Large intestine (tissue), 12 donors: Measurements from ENCODE around the gene ODF2L. TPM values are rescaled to one million over a fixed set of nuclear protein-coding genes. Genes with fewer than 3 reads are reported as not detected.

Experiments used
- DNase-seq, 2 donors: peaks; one replicate each; pipeline versions ENCODE4 v3.0.0 to v3.0.0-alpha.2; 2013
- H3K27ac ChIP-seq: one replicate; pipeline ENCODE4 v1.5.1; 2013; ENCODE audit warnings: low read length
- H3K27me3 ChIP-seq: 2 replicates; pipeline ENCODE4 v1.6.1; 2013; ENCODE audit warnings: low read length; ENCODE audit not compliant: control insufficient read depth, insufficient read depth
- H3K36me3 ChIP-seq: 2 replicates; pipeline ENCODE4 v1.6.1; 2013; ENCODE audit warnings: low read length; ENCODE audit not compliant: control insufficient read depth, insufficient read depth
- H3K4me1 ChIP-seq: one replicate; pipeline ENCODE4 v1.6.1; 2013; ENCODE audit warnings: low read length; ENCODE audit not compliant: control insufficient read depth, insufficient read depth
- H3K4me3 ChIP-seq: one replicate; pipeline ENCODE4 v1.5.1; 2013; ENCODE audit warnings: low read length
- H3K9me3 ChIP-seq: one replicate; pipeline ENCODE4 v1.6.1; 2013; ENCODE audit warnings: mild to moderate bottlenecking, low read depth, low read length, moderate library complexity; ENCODE audit not compliant: control insufficient read depth
- WGBS: methylation state at CpG from one replicate; pipeline ENCODE4 v1.1.5; 2013; ENCODE audit warnings: low lambda C conversion rate; ENCODE audit not compliant: insufficient coverage; 5-methylcytosine and 5-hydroxymethylcytosine counted together
- long read RNA-seq, 11 donors: transcript quantifications; one replicate each; lab custom pipeline, GENCODE V29; 2026
- polyA plus RNA-seq: library from polyadenylated mRNA; unstranded; fragments of 120-200 nt; gene quantifications from one replicate; pipeline ENCODE4 v1.2.1, GENCODE V29; 2013

Gene ODF2L
- polyA plus RNA-seq: 43.4 TPM
- long read RNA-seq, donor 1, partial matches to known transcripts: 0 of 5 reads
- long read RNA-seq, donor 1, other reads (novel, unspliced or antisense): 0 of 5 reads
- long read RNA-seq, donor 2, partial matches to known transcripts: 0 of 2 reads
- long read RNA-seq, donor 2, other reads (novel, unspliced or antisense): 0 of 2 reads
- long read RNA-seq, donor 3: 0 reads
- long read RNA-seq, donor 4, partial matches to known transcripts: 0 of 1 reads
- long read RNA-seq, donor 4, other reads (novel, unspliced or antisense): 0 of 1 reads
- long read RNA-seq, donor 5, partial matches to known transcripts: 0 of 2 reads
- long read RNA-seq, donor 5, other reads (novel, unspliced or antisense): 0 of 2 reads
- long read RNA-seq, donor 6, partial matches to known transcripts: 0 of 6 reads
- long read RNA-seq, donor 6, other reads (novel, unspliced or antisense): 0 of 6 reads
- long read RNA-seq, donor 7, partial matches to known transcripts: 0 of 5 reads
- long read RNA-seq, donor 7, other reads (novel, unspliced or antisense): 0 of 5 reads
- long read RNA-seq, donor 8, transcript ODF2L-213 (2 exons, 1,650 nt): major isoform, 5 of 3,761 reads
- long read RNA-seq, donor 8, partial matches to known transcripts: 3,465 of 3,761 reads
- long read RNA-seq, donor 8, other reads (novel, unspliced or antisense): 291 of 3,761 reads
- long read RNA-seq, donor 9, partial matches to known transcripts: 2,991 of 2,991 reads
- long read RNA-seq, donor 9, other reads (novel, unspliced or antisense): 0 of 2,991 reads
- long read RNA-seq, donor 10, partial matches to known transcripts: 0 of 6 reads
- long read RNA-seq, donor 10, other reads (novel, unspliced or antisense): 0 of 6 reads
- long read RNA-seq, donor 11, partial matches to known transcripts: 1,902 of 2,114 reads
- long read RNA-seq, donor 11, other reads (novel, unspliced or antisense): 209 of 2,114 reads

DNA sequence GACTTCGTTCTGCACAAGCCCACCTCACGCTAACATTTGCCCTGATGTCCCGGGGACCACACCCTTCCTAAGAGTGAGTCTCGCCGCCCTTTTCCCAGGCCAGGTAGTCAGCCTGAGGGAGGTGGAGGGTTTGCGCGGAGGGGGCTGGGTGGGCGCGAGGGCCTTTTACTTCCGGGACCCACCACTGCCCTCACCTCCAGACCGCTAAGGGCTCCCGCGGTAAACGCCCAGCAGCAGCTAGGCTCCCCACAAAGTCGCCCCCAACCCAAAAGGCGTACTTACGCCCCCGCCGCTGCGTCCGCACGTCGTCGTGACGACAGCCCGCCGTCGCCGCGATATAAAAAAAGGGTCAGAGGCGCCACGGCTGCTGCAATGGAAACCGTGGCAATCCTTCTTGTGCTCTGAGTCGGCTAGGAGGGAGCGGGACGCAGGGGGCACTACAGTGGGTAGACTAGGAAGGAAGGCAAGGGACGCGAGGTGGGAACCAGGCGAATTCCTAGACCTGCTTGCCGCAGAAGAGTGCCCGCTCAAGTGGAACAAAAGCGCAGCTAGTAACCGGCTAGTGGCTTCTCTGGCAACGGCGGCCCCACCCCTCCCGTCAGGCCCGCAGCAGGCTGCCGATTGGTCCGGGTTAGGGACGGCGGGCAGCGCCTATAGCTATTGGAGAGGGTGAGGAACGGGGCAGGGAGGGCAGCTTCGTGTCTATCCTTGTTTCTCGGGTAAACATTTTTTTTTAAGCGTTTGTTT lies at the start of gene ODF2L:
ODF2L (minus strand) TSS at position 573 of the 747 bp plus-strand sequence. CDS start 9,296 bp downstream, outside the sequence.
- Histone ChIP-seq H3K27ac (peak within 1 kb of the TSS; percentile 52), H3K27me3 (no peaks in the 10 kb centered on the region), H3K4me1 (peaks cover 4% of the 10 kb centered on the region), H3K4me3 (peak within 1 kb of the TSS; percentile 93), H3K36me3 (no peaks in the 10 kb centered on the region), H3K9me3 (no peaks in the 10 kb centered on the region)
- 0% methylated on average over 2 of the region's 56 CpGs for WGBS
- DNase-seq: peak; percentile 78 to 91

DNA sequence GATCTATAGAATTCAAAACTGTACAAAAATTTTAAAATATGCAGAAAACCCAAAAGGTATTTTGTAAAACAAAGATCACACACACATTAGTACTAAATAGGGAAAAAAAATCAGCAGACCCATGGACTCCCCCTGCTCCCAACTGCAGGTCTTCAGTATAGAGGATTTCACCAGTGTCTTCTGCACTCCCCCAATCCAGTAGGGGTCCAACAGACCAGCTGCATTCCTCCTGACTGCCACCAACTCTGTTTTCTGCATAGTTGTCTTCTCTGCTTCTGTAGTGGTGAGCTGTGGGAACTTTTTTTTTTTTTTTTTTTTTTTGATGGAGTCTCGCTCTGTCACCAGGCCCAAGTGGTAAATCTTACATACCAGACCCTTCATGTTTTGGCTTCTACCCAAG lies 49.8 kb upstream of the ODF2L start:
- H3K9me3 ChIP-seq: no peaks in the 10 kb centered on the region
- no peaks in the 10 kb centered on the region for H3K36me3 ChIP-seq
- no peaks in the 10 kb centered on the region for H3K27me3 ChIP-seq
- H3K4me1 ChIP-seq: no peaks in the 10 kb centered on the region
- DNase-seq: no peak
- H3K4me3 ChIP-seq: no peak overlapping the region
- no CpG with 5 or more reads among the region's 1 CpG for WGBS
- H3K27ac ChIP-seq: no peak overlapping the region

GRCh38 chr1:86441997-86442396 lies 45.9 kb upstream of the ODF2L start:
- DNase-seq: no peak
- Histone ChIP-seq H3K36me3 (no peaks in the 10 kb centered on the region), H3K4me3 (no peak overlapping the region), H3K27me3 (peaks cover 3% of the 10 kb centered on the region), H3K9me3 (no peaks in the 10 kb centered on the region), H3K27ac (no peak overlapping the region), H3K4me1 (no peaks in the 10 kb centered on the region)
- 17% methylated on average over 1 of the region's 1 CpG for WGBS

- no CpG with 5 or more reads among the region's 2 CpGs for WGBS
- H3K4me1 ChIP-seq: no peaks in the 10 kb centered on the region
- H3K9me3 ChIP-seq: no peaks in the 10 kb centered on the region
- no peak overlapping the region for H3K4me3 ChIP-seq
- peaks cover 3% of the 10 kb centered on the region for H3K27me3 ChIP-seq
- no peak for DNase-seq
- no peaks in the 10 kb centered on the region for H3K36me3 ChIP-seq
- no peak overlapping the region for H3K27ac ChIP-seq
Measured at GRCh38 chr1:86441581-86441980, 45.5 kb upstream of the ODF2L start.

DNA sequence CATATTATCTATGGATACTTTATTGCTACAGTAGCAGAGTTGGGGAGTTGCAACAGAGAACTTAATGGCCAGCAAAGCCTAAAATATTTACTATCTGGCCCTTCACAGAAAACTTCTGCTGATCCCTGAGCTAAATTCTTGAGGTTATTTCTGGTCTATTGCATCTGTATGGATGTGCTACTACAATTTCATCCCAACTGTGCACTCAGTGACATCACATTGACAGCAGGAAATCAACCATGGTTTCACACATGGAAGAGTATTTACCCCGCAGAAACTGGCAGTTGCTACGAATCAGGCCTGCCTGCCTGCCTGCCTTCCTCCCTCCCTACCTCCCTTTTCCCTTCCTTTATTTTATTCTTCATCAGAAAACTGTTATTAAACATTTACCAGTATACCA lies 39.9 kb upstream of the ODF2L start:
- H3K27me3 ChIP-seq: peaks cover 3% of the 10 kb centered on the region
- H3K9me3 ChIP-seq: no peaks in the 10 kb centered on the region
- H3K36me3 ChIP-seq: no peaks in the 10 kb centered on the region
- H3K4me3 ChIP-seq: no peak overlapping the region
- WGBS: 89% methylated on average over 1 of the region's 2 CpGs
- no peak overlapping the region for H3K27ac ChIP-seq
- DNase-seq: no peak
- no peaks in the 10 kb centered on the region for H3K4me1 ChIP-seq

DNA sequence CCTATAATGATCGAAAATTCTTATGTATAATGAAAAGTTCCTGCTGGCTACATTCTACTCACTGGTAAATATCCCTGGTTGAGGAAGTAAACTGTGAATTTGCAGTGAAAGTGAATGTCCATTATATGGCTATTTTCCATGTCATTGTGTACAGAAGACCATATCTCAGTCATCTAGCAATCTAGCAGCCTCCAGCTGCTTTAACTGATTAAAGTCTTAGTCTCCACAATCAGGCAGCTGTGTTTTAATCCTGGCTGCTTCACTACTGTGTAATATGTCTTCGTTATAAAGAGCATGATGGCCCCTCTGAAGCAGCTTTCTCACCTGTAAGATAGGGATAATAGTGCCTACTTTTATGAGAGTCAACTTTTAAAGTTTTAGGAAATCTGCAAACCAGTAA lies 39.2 kb upstream of the ODF2L start:
- no peak for DNase-seq
- Histone ChIP-seq H3K36me3 (no peaks in the 10 kb centered on the region), H3K4me1 (no peaks in the 10 kb centered on the region), H3K27me3 (peaks cover 3% of the 10 kb centered on the region), H3K9me3 (no peaks in the 10 kb centered on the region), H3K27ac (no peak overlapping the region), H3K4me3 (no peak overlapping the region)
- 60% methylated on average over 1 of the region's 2 CpGs for WGBS

DNA sequence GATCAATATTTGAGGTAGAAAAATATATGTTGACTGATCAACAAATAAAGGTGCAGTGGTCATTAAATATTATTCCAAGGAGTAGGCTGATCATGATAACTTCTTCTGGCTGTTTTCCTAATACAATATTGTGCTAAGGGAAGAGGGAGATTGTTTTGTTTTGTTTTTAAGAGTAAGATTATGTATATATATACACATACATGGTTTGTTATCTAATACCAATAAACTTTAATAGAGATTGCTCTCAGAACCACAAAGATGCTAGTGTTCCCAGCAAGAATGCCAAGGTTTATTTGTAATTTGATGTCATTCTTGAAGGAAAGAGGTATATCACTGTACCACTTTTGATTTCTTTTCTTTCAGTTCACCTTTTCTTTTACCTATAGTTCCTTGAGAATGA lies 37.9 kb upstream of the ODF2L start:
- no peaks in the 10 kb centered on the region for H3K9me3 ChIP-seq
- no peak overlapping the region for H3K4me3 ChIP-seq
- H3K27ac ChIP-seq: no peak overlapping the region
- H3K27me3 ChIP-seq: peaks cover 3% of the 10 kb centered on the region
- no peak for DNase-seq
- no peaks in the 10 kb centered on the region for H3K36me3 ChIP-seq
- no peaks in the 10 kb centered on the region for H3K4me1 ChIP-seq

DNA sequence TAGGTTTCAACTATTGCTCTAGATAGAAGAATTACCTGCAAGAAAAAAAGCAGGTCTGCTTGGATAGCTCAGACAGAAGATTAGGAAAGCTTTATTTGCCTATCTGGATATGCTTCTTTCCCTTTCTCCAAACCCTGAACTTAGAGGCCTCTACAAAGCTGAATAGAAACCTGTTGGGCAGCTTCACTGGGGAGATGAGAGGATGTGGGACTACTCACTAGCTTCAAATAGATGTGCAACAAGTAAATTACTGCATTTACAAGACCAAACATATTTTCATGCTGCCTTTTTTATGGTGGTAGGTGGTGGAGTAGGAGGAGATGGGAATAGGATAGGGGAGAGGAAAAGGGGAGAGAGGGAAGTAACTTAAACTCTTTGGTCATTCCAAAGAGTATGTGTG lies 34.3 kb upstream of the ODF2L start:
- Histone ChIP-seq H3K36me3 (no peaks in the 10 kb centered on the region), H3K9me3 (no peaks in the 10 kb centered on the region), H3K27ac (no peak overlapping the region), H3K27me3 (no peaks in the 10 kb centered on the region), H3K4me3 (no peak overlapping the region), H3K4me1 (no peaks in the 10 kb centered on the region)
- no peak for DNase-seq

- H3K36me3 ChIP-seq: no peaks in the 10 kb centered on the region
- H3K4me3 ChIP-seq: no peak overlapping the region
- DNase-seq: peak; percentile 34 to 46
- no CpG with 5 or more reads among the region's 3 CpGs for WGBS
- H3K9me3 ChIP-seq: no peaks in the 10 kb centered on the region
- no peaks in the 10 kb centered on the region for H3K27me3 ChIP-seq
- no peak overlapping the region for H3K27ac ChIP-seq
- H3K4me1 ChIP-seq: no peaks in the 10 kb centered on the region
Measured at GRCh38 chr1:86429835-86430234, 33.7 kb upstream of the ODF2L start.

DNA sequence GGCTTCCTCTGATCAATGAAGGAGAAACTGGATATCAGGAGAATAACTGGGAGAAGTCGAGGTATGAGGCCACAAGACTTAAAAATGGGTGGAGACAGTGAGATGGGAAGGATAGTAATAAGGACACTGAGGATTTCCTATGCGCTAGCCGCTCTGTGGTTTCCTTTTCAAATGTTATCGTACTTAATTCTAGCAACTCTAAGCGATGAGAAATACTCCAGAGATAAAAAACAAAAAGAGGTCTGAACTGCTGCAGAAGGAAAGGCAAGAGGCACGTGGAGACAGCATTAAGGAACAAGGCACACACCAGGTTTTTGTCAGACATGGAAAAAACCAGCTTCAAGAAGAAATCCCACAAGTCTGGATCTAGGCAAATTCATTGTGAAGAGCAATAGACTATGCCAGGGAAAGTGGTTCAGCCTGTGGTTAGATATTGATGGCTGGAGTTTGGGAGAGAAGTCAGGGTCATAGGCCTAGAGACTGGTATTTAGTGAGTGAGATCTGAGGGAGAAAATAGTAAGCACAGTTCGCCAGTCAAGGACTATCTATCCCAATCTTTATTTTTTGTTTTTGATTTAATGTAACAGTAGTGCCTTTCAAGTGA lies 33.1 kb upstream of the ODF2L start:
- 86% methylated on average over 2 of the region's 7 CpGs for WGBS
- H3K27ac ChIP-seq: no peak overlapping the region

More for the DNA sequence above, 33.1 kb upstream of the ODF2L start:
- no peaks in the 10 kb centered on the region for H3K9me3 ChIP-seq
- no peaks in the 10 kb centered on the region for H3K36me3 ChIP-seq
- H3K4me1 ChIP-seq: no peaks in the 10 kb centered on the region
- H3K4me3 ChIP-seq: no peak overlapping the region
- H3K27me3 ChIP-seq: no peaks in the 10 kb centered on the region
- no peak for DNase-seq
